B cell (primary cell): ENCODE measurements around the gene MAN1A1.

Experiments
- EZH2 ChIP-seq: IDR thresholded peaks from 2 replicates; pipeline ENCODE4 v1.6.1; 2012; ENCODE audit warnings: borderline replicate concordance, low read depth, mild to moderate bottlenecking, moderate library complexity, low read length; ENCODE audit not compliant: insufficient read depth, poor library complexity, severe bottlenecking
- TF ChIP-seq, protein P1 (sequence below): fragments of 200-600 bp; IDR thresholded peaks from one replicate; pipeline ENCODE4 v1.8.0; 2022; ENCODE audit warnings: antibody characterized with exemption, mild to moderate bottlenecking

DNA sequence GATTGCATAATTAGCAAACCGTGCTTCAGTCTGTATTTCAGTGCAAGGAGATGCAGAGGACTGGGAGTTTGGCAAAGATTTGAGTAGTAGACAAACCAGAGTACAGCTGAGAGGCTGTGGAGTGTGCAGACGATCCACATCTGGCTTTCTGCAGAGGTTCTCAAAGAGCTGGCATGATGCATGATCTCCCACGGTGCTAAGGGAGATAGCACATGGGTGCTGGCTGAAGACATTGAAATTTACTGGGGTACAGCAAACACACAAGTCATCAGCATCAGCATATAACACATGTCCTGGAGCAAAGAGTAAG lies 192.1 kb downstream of the MAN1A1 start:
- TF ChIP-seq, protein P1, sequence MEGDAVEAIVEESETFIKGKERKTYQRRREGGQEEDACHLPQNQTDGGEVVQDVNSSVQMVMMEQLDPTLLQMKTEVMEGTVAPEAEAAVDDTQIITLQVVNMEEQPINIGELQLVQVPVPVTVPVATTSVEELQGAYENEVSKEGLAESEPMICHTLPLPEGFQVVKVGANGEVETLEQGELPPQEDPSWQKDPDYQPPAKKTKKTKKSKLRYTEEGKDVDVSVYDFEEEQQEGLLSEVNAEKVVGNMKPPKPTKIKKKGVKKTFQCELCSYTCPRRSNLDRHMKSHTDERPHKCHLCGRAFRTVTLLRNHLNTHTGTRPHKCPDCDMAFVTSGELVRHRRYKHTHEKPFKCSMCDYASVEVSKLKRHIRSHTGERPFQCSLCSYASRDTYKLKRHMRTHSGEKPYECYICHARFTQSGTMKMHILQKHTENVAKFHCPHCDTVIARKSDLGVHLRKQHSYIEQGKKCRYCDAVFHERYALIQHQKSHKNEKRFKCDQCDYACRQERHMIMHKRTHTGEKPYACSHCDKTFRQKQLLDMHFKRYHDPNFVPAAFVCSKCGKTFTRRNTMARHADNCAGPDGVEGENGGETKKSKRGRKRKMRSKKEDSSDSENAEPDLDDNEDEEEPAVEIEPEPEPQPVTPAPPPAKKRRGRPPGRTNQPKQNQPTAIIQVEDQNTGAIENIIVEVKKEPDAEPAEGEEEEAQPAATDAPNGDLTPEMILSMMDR, result no peak
- no peak for TF ChIP-seq EZH2
